Esophagus squamous epithelium (tissue), 5 donors: Measurements from ENCODE around the gene ABCG4. TPM values are rescaled to one million over a fixed set of nuclear protein-coding genes. Genes with fewer than 3 reads are reported as not detected.

ENCODE experiments used
- DNase-seq: peaks from one replicate; lab custom pipeline; 2025; lab: John Stamatoyannopoulos, UW
- H3K27ac ChIP-seq, 4 donors: fragments of 200-600 bp; sonication (generic); one replicate each; pipeline ENCODE4 v1.5.1; 2016 to 2019; ENCODE audit warnings: mild to moderate bottlenecking in 1 of 4
- H3K27me3 ChIP-seq, 4 donors: fragments of 200-600 bp; sonication (generic); 1 replicate in 3 of 4; 2 replicates in 1 of 4; pipeline versions ENCODE4 v1.5.1 to v1.6.0; 2017 to 2021; ENCODE audit warnings: antibody characterized with exemption in 1 of 4
- H3K36me3 ChIP-seq, 3 donors: fragments of 200-600 bp; sonication (generic); one replicate each; pipeline ENCODE4 v1.5.1; 2016 to 2019
- H3K4me1 ChIP-seq, 3 donors: fragments of 200-600 bp; sonication (generic); one replicate each; pipeline ENCODE4 v1.5.1; 2017 to 2019
- H3K4me3 ChIP-seq, 4 donors: fragments of 200-600 bp; sonication (generic); 1 replicate in 3 of 4; 2 replicates in 1 of 4; pipeline ENCODE4 v1.5.1; 2016 to 2019; ENCODE audit warnings: mild to moderate bottlenecking in 2 of 4, moderate library complexity in 1 of 4
- H3K9me3 ChIP-seq, 3 donors: fragments of 200-600 bp; sonication (generic); one replicate each; pipeline ENCODE4 v1.5.1; 2016 to 2019
- CTCF ChIP-seq, 6 experiments: fragments of 450-650 bp in 4 of 6; fragments of 200-600 bp in 2 of 6; sonication (generic) in 2 of 6; IDR thresholded peaks; one replicate each; pipeline ENCODE4 v1.5.1; 2016 to 2019; ENCODE audit warnings: antibody characterized with exemption in 6 of 6, mild to moderate bottlenecking in 4 of 6, moderate library complexity in 4 of 6
- POLR2A ChIP-seq, 4 donors: fragments of 450-650 bp; IDR thresholded peaks; one replicate each; pipeline ENCODE4 v1.6.1; 2017; ENCODE audit warnings: antibody characterized with exemption in 4 of 4, mild to moderate bottlenecking in 4 of 4, moderate library complexity in 3 of 4
- WGBS, 2 donors: methylation state at CpG; one replicate each; pipeline ENCODE4 v1.1.5; 2018; 5-methylcytosine and 5-hydroxymethylcytosine counted together
- intact Hi-C: fragments of 100-400 bp; cut with DNase I; formaldehyde crosslinking; loops from one replicate; pipeline ENCODE4 v1.15.0; 2022
- total RNA-seq, 4 donors: library from RNA; depleted of rRNA; stranded (reverse); fragments of >200 nt; gene quantifications; one replicate each; pipeline ENCODE4 v1.1.0, GENCODE V29; 2016
- donor health status: DM: yes; HTN: yes; CAD: no.

The ABCG4 gene
- total RNA-seq, 4 donors from 2014 or later = 0.15 to 0.94 (median 0.39) TPM

DNA sequence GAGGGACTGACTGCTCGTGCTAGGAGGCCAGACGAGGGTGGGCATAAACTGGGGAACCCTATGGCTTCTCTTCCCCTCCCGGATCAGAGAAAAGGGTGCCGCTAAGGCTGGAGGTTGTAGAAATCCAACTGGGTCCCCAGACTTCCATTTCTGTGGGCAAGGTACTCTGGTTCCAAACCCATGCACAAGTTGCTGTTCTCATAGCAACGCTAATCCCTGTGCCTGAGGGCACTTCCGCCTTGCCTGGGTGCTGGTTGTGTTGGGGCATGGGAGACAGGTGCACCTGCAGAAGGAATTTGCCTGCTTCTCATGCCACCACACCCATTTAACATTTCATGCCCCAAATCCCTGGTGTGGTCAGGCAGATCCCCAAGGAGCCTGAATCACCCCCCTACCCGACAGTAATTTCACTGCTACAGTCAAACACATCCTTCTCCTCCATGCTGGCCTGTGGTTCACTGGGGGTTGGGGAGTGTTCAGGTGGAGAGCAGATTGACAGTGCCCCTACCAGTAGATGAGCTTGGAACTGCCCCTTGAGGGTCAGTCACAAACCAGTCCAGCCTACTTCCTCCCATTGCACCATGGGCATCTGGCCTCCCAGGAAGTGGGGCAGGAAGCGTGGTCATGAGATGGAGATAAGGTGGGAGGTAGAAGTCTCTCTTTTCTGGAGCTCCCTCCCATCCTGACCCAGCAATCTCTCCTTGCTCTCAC is 40.6 kb upstream of the ABCG4 start:
- DNase-seq = no peak
- TF ChIP-seq POLR2A (IDR thresholded peaks at IDR 0.05) (no peak), CTCF (IDR thresholded peaks at IDR 0.05) (no peak)
- H3K36me3 ChIP-seq = peaks cover 7 to 36% (median 9%) of the 10 kb centered on the region in 3 donors

DNA sequence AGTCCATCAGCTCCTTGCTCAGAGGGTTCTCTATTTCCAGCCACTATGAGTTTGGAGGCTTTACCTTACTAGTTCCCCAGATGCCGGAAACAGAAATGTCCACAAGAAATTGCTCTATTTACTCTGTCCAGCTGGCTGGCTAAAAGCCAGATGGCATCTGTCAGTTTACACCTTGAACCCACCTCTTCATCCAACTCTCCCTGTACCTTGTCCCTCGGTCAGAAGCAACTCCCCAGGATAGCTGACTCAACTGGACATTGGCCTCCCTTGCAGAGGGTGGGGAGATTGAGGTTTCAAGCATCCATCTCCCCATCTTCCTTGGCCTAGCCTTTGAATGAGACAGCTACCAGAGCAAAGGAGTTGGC is 40.0 kb upstream of the ABCG4 start:
- Histone ChIP-seq H3K27me3 (no peaks in the 10 kb centered on the region), H3K4me1 (peaks cover 14 to 61% (median 19%) of the 10 kb centered on the region in 3 donors), H3K4me3 (peak overlapping the region in 2 of 4 donors; percentile 97 to 99), H3K36me3 (peaks cover 11 to 41% (median 11%) of the 10 kb centered on the region in 3 donors), H3K9me3 (no peaks in the 10 kb centered on the region), H3K27ac (peak overlapping the region in 1 of 4 donors; percentile 95)
- no peak for DNase-seq
- intact Hi-C loops = no loop called here
- 67 to 100% methylated on average over 1 to 2 of the region's 2 CpGs for WGBS, 2 donors
- TF ChIP-seq POLR2A (IDR thresholded peaks at IDR 0.05) (no peak), CTCF (IDR thresholded peaks at IDR 0.05) (no peak)

More for the DNA sequence above, 40.6 kb upstream of the ABCG4 start:
- Histone ChIP-seq H3K27me3 (no peaks in the 10 kb centered on the region), H3K27ac (peak overlapping the region; percentile 83 to 95 (median 91)), H3K4me1 (peaks cover 14 to 61% (median 21%) of the 10 kb centered on the region in 3 donors), H3K9me3 (no peaks in the 10 kb centered on the region), H3K4me3 (peak overlapping the region; percentile 68 to 99 (median 93))
- WGBS, 2 donors = 7 to 28% methylated on average over 4 to 5 of the region's 8 CpGs
- intact Hi-C loops = no loop called here

DNA sequence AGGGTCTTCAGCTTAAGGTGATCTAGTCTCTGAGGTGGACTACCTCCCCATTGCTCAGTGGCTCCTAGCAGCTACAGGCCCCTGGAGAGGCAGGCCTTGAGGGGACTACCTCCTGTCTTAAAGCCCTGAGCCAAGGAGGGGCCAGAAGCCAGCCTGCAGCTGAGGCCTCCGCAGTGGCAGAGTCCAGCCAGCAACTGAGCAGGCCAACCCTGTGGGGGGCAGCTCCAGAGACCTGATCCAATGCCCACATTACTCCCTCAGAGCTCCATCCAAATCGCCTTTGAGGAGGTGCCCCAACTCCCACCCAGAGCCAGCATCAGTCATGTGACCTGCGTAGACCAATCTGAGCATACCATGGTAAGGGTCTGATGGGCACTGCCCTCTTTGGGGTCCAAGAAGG is 39.0 kb upstream of the ABCG4 start:
- TF ChIP-seq POLR2A (IDR thresholded peaks at IDR 0.05) = no peak
- no peak for TF ChIP-seq CTCF (IDR thresholded peaks at IDR 0.05)
- Histone ChIP-seq H3K9me3 (no peaks in the 10 kb centered on the region), H3K36me3 (peaks cover 14 to 51% (median 18%) of the 10 kb centered on the region in 3 donors), H3K4me3 (no peak overlapping the region), H3K4me1 (peaks cover 14 to 61% (median 19%) of the 10 kb centered on the region in 3 donors), H3K27ac (no peak overlapping the region), H3K27me3 (no peaks in the 10 kb centered on the region)
- no peak for DNase-seq
- WGBS, 2 donors = 86 to 100% methylated on average over 1 of the region's 3 CpGs
- intact Hi-C loops = no loop called here

- intact Hi-C loops = no loop called here
- H3K36me3 ChIP-seq = peaks cover 14 to 57% (median 18%) of the 10 kb centered on the region in 3 donors
- TF ChIP-seq POLR2A (IDR thresholded peaks at IDR 0.05) (no peak), CTCF (IDR thresholded peaks at IDR 0.05) (no peak)
- DNase-seq = no peak
- no peak overlapping the region for H3K27ac ChIP-seq
- no peaks in the 10 kb centered on the region for H3K9me3 ChIP-seq
- peaks cover 14 to 61% (median 19%) of the 10 kb centered on the region in 3 donors for H3K4me1 ChIP-seq
- no peaks in the 10 kb centered on the region for H3K27me3 ChIP-seq
- WGBS, 2 donors = 81 to 87% methylated on average over 9 to 10 of the region's 10 CpGs
- H3K4me3 ChIP-seq = no peak overlapping the region
Measured at GRCh38 chr11:119110439-119110838, 38.4 kb upstream of the ABCG4 start.

- no peak overlapping the region for H3K27ac ChIP-seq
- no peak overlapping the region for H3K4me3 ChIP-seq
- no peak for TF ChIP-seq POLR2A (IDR thresholded peaks at IDR 0.05)
- TF ChIP-seq CTCF (IDR thresholded peaks at IDR 0.05) = no peak
- peaks cover 14 to 67% (median 18%) of the 10 kb centered on the region in 3 donors for H3K36me3 ChIP-seq
- no peak for DNase-seq
- peaks cover 11 to 57% (median 16%) of the 10 kb centered on the region in 3 donors for H3K4me1 ChIP-seq
- H3K27me3 ChIP-seq = no peaks in the 10 kb centered on the region
- intact Hi-C loops = no loop called here
- H3K9me3 ChIP-seq = no peaks in the 10 kb centered on the region
- 74 to 86% methylated on average over 4 of the region's 11 CpGs for WGBS, 2 donors
Measured at GRCh38 chr11:119111361-119111925, 37.4 kb upstream of the ABCG4 start.
